IMR-90 (cell line): Measurements from ENCODE around the gene MYO7B.

ENCODE experiments used
- CTCF ChIP-seq: conservative IDR thresholded peaks from 2 replicates; pipeline ENCODE4 v1.5.1; 2012; ENCODE audit warnings: mild to moderate bottlenecking, low read depth, low read length, improper control_type of control experiment
- FOS ChIP-seq: fragments of 150-350 bp; IDR thresholded peaks from 2 replicates; pipeline ENCODE4 v1.6.1; 2016; ENCODE audit warnings: low read depth, low read length
- MAZ ChIP-seq: IDR thresholded peaks from 2 replicates; pipeline ENCODE4 v1.6.1; 2012; ENCODE audit warnings: low read depth, mild to moderate bottlenecking, low read length, improper control_type of control experiment, moderate library complexity, borderline replicate concordance
- POLR2A ChIP-seq: IDR thresholded peaks from 2 replicates; pipeline ENCODE4 v1.6.1; 2012; ENCODE audit warnings: mild to moderate bottlenecking, low read depth, low read length
- SMC3 ChIP-seq: fragments of 150-350 bp; IDR thresholded peaks from 2 replicates; pipeline ENCODE4 v1.6.1; 2016; ENCODE audit warnings: low read depth, mild to moderate bottlenecking, antibody characterized with exemption, low read length, moderate library complexity
- TF ChIP-seq, protein P1 (sequence below): fragments of 150-350 bp; IDR thresholded peaks from 2 replicates; pipeline ENCODE4 v1.6.1; 2016; ENCODE audit warnings: low read depth, mild to moderate bottlenecking, low read length, moderate library complexity, borderline replicate concordance

DNA sequence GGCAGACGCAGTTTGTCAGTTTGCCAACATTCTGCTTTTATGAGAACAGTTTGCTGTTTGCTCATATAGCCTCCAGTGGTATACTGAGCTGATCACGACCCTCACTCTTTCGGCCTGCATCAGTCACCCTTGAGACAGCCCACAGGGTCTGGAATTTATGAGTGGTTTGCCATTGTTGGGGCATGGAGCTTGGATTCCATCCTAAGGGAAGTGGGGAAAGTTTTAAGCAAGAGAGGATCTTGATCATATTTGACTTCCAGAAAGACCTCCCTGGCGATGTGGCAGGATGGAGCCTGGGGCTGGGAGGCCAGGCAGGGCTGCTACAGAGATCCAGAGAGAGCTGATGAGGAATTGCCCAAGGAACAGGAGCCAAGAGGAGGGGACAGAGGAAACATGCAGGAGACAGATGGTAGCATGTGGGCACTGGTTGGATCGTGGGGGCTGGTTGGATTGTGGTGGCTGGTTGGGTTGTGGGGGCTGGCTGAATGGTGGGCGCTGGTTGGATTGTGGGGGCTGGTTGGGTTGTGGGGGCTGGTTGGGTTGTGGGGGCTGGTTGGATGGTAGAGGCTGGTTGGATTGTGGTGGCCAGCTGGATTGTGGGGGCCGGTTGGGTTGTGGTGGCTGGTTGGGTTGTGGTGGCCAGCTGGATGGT is 83.2 kb downstream of the MYO7B start:
- TF ChIP-seq CTCF (no peak), POLR2A (no peak), SMC3 (no peak), MAZ (no peak), FOS (no peak)
- TF ChIP-seq, protein P1, sequence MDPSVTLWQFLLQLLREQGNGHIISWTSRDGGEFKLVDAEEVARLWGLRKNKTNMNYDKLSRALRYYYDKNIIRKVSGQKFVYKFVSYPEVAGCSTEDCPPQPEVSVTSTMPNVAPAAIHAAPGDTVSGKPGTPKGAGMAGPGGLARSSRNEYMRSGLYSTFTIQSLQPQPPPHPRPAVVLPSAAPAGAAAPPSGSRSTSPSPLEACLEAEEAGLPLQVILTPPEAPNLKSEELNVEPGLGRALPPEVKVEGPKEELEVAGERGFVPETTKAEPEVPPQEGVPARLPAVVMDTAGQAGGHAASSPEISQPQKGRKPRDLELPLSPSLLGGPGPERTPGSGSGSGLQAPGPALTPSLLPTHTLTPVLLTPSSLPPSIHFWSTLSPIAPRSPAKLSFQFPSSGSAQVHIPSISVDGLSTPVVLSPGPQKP = no peak
